Activated CD4-positive, alpha-beta T cell treated with anti-CD3 and anti-CD28 coated beads, Interleukin-10, Interleukin-2, amounts not matched to agents 100 ng/mL and 50 ng/mL, durations not matched to agents 16 hours and 8 hours (primary cell): Measurements from ENCODE around the gene GRID1.
"Not testable (repeated sequence)": the region's sequence is repeated elsewhere in the genome, so short reads cannot be mapped to it uniquely, and the experiment has no call there.

Source experiments
- DNase-seq: peaks from one replicate; pipeline ENCODE4 v3.0.0-alpha.2; 2020

GRID1 gene

GRCh38 chr10:86248062-86248461, 118.5 kb downstream of the GRID1 start:
- DNase-seq: no peak

DNA sequence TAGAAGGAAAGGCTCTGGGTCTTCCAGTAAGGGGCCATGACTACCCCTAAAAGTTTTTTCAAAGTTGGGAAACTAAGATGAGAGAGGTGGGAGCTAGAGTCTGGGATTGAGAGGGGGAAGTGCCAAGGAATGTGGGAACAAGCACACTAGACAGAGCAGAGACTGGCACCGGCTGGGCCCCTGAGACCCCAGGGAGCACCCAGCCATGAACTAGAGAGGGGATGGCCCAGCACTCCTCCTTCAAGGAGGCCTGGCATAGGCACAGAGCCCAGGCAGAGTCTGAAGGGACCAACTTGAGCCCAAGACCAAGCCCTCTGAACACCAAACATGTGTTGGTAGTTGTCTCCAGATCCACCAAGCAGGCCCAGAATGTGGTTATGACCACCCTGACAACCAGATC, 119.0 kb downstream of the GRID1 start:
- no peak for DNase-seq

- DNase-seq: no peak
Observed at GRCh38 chr10:86247073-86247472, 119.5 kb downstream of the GRID1 start.

DNA sequence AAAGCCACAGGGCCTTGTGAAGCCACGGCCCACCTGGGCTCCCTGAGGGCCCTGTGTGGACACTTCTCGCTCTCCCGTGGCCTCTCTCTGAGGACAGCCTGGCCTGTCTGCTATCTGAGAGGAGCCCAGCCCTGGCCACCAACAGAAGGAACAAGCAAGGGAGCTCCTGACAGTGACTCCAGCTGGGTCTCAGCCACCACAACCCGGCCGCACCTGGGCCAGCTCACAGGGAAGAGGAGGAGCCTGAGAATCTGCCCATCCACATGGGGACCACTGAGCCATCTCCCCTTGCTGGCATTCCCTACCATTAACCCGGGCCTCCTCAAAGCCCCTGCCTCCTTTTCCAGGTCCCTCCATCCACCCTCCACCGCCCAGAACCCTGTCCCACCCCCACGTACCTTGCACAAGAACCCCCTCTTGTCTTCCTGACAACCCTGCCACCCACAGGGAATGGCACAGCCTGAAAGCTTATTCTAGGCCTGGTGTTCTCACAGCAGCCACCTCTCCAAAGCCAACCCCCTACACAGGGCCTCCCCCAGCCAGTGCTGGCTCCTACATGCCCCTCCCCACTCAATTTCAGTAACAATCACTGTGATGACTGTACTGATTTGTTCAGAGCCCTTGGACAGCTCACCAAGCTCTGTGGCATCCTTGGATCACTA, 120.2 kb downstream of the GRID1 start:
- DNase-seq: no peak

GRCh38 chr10:86245015-86245394, 121.6 kb downstream of the GRID1 start:
- no peak for DNase-seq

DNA sequence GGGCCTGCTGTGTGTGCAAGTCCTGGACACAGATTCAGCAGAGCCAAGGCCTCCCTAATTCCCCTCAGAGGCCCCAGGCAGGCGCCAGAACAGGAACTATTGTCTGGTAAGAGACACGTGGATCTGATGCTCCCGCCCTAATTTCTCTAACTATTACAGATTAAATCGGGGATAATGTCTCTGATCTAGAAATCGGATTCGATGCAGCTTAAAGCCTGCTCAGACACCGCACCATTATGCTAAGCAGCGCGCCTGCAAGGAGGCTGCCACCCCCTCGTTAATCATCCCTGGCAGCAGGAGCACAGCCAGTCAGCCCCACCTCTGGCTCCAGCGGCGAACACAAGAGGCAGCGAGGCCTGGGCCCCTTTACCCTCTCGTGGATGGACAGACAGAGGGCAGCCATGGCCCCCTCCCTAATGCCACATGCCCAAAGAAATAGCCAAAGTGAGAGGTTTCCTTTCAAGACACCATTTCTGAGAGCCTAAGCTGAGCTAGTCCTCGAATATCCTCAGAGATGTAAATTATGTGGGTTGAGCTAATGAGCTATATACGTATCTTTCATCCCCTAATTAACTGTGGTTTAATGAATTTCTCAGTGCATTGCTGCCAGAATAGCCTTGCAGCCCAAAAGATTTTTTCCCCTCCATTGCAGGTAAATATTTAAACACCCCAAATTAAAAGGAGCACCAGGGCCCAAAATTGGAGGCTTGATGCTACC, 122.1 kb downstream of the GRID1 start:
- no peak for DNase-seq

DNA sequence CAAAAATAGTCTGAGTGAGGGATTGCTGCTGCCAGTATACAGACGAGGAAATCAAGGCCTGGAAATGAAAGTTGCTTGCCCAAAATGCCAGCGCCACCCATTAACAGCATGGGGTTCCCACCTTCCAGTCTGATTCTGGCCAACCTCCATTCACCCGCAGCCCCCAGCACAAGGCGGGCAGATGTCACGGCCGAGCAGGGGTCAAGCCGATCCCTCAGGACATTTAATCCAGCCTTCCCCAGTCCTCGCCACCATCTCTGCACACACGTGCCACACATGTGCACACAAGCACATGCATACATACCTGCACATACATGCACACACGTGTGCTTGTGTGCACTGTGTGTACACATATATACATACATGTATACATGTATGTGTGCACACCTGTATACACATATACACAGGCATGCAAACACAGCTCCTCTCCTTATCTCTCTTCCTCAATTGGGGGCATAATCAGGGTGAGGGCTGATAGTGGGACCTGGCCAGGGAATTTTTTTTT, 122.9 kb downstream of the GRID1 start:
- DNase-seq: no peak

DNA sequence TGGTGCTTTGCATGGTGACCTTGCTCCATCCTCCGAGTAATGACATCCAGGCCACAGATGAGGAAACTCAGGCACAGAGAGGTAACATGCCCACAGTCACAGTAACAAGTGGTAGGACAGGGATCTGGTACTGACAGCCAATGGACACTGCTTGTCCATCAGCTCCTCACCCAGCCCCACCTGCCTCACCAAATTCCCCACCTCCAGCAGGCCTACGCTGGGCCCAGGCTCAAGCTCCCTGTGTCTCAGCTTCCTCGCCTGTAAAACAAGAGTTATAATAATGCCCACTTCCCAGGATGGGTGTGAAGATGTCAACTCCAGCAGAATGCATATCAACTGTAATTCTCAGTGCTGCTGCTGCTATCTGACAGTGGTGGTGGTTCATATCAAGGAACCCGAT, 123.8 kb downstream of the GRID1 start:
- no peak for DNase-seq

DNA sequence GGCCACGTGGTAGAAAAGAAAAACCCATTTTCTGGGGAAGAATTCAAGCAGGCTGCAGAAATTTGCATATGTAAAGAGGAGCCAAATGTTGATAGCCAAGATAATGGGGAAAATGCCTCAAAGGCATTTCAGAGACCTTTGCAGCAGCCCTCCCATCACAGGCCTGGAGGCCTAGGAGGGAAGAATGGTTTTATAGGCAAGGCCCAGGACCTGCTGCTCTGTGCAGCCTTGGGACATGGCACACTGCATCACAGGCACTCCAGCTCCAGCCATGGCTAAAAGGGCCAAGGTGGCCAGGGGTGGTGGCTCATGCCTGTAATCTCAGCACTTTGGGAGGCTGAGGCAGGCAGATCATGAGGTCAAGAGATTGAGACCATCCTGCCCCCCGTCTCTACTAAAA, 128.5 kb downstream of the GRID1 start:
- not testable (repeated sequence) for DNase-seq

DNA sequence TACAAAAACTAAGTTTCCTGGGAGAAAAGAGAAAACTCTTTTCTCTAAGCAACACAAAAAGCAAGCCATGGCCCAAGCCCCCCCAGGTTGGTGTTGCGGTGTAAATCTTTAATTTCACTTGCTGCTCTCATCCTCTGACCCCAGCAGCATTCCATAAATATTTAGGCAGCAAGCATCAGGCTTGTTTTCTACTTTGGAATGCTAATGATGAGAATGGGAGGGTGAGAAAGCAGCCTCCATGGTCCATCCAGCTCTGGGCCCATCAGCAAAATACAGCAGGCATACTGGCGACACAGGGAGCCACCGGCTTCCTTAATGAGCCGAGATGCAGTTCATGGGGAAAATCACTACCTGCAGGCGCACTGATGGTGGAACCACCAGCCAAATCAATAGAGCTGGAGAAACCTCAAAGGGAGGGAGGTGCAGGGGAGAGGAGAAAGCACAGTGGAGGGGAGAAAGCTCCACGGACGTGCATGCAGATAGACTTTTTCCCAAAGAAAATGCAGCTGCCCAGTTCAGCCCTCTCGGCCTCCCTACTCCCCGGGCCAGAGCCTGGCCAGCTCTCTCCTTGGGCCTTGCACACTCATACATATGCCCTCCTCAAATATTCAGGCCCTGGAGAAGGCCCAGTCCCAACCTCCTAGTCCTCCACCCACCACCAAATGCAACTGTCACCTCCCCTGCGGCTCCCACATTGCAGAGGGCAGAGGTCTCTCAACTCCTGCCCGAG, 131.9 kb downstream of the GRID1 start:
- no peak for DNase-seq

- DNase-seq: no peak
Observed at GRCh38 chr10:86234107-86234506, 132.5 kb downstream of the GRID1 start.

- no peak for DNase-seq
Observed at GRCh38 chr10:86233131-86233530, 133.5 kb downstream of the GRID1 start.

GRCh38 chr10:86232644-86233043, 134.0 kb downstream of the GRID1 start:
- DNase-seq: no peak

DNA sequence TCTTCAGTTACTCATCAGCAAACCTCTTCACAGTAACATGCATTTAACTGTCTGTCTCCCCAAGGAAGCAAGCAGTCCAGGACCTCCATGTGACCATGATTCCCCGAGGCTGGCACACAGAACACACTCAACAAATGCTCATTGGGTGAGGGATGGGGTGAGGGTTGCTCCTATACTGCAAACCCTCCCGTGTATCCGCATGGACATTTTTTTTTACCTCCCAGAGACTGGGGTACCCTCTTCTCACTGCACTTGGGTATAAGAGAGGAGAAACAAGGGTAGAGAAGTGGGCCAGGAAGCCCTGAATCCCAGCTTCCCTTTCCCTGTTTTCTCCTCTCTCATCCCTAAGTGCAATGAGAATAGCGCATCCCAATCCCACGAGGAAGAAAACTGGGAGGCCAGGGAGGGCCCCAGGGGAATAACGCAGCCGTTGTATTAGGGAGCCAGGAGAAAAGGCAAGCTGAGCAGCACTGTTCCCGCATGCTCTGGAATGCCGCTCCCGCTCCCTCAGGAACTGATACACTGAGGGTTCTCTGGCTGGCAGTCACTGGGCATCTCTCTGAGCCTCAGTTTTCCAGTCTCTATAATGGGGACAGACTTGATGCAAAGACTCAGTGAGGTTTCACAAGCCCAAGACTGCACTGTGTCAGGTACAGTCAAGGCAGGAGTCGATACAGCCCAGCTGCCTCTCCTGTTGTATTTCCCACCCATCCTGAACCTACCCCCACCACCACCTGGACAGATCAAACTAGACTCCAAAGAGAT, 134.6 kb downstream of the GRID1 start:
- no peak for DNase-seq

DNA sequence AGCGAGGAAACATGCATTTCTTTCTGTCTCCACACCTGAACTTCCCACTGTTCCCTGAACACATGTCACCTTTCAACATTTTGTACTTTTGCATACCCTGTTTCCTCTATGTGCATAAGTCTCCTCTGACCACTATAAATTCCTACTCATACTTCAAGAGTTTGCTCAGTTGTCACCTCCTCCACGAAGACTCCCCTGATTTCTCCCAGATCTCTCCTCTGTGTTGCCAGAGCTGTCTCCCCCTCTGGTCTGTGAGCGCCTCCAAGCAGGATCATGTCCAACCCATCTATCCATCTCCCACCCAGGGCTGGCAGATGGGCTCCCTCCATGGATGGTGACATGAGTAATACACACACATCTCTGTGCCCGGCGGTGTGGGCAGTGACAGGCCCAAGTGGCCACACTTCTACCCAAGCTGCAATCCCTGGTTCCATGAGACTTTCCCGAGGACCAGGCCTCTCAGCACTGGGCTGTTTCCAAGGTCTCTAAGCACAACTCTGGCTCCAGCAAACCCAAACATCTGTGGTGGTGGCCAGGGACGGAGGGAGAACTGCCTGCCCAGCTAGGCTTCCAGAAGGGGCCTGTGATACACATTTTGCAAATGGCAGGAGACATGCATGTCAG, 135.9 kb downstream of the GRID1 start:
- no peak for DNase-seq

GRCh38 chr10:86229811-86230556, 136.6 kb downstream of the GRID1 start:
- no peak for DNase-seq

GRCh38 chr10:86229376-86229775, 137.2 kb downstream of the GRID1 start:
- DNase-seq: no peak

GRCh38 chr10:86227501-86228258, 138.9 kb downstream of the GRID1 start:
- DNase-seq: no peak

GRCh38 chr10:86226781-86227201, 139.8 kb downstream of the GRID1 start:
- no peak for DNase-seq

DNA sequence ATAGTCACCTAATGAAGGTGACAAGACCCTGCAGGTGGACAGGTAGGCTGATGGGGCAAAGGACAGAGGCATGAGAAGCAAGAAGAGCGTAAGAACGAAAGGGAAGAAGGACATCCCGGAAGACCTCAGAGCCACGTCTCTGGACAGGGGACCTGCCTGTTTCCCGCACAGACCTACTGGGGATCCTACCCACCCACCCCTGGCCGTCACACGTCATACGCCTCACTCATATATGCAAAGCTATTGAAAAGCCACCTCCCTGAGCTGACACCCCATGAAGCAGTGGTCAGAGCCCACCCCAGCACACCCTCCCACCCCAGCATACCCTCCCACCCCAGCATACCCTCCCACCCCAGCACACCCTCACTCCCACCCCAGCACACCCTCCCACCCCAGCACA, 140.6 kb downstream of the GRID1 start:
- no peak for DNase-seq
